GM10266 (cell line): ENCODE data around the gene NLRP11.
A peak's percentile ranks its signal among the peaks of the same experiment; 100 is the strongest.

ENCODE experiments used
- DNase-seq: peaks from one replicate; pipeline ENCODE4 v3.0.0; 2012; ENCODE audit errors: extremely low spot score
- TF ChIP-seq, protein P1 (sequence below): IDR thresholded peaks from 2 replicates; pipeline ENCODE4 v1.5.1; 2012; ENCODE audit warnings: mild to moderate bottlenecking, low read depth; ENCODE audit not compliant: control insufficient read depth, insufficient read depth; ENCODE audit errors: missing control alignments

NLRP11 gene

GRCh38 chr19:55830656-55831055 is 1.1 kb downstream of the NLRP11 start:
- DNase-seq: no peak
- TF ChIP-seq, protein P1, sequence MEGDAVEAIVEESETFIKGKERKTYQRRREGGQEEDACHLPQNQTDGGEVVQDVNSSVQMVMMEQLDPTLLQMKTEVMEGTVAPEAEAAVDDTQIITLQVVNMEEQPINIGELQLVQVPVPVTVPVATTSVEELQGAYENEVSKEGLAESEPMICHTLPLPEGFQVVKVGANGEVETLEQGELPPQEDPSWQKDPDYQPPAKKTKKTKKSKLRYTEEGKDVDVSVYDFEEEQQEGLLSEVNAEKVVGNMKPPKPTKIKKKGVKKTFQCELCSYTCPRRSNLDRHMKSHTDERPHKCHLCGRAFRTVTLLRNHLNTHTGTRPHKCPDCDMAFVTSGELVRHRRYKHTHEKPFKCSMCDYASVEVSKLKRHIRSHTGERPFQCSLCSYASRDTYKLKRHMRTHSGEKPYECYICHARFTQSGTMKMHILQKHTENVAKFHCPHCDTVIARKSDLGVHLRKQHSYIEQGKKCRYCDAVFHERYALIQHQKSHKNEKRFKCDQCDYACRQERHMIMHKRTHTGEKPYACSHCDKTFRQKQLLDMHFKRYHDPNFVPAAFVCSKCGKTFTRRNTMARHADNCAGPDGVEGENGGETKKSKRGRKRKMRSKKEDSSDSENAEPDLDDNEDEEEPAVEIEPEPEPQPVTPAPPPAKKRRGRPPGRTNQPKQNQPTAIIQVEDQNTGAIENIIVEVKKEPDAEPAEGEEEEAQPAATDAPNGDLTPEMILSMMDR: no peak

- DNase-seq: no peak
- TF ChIP-seq, protein P1: no peak
These were observed 11.8 kb downstream of the NLRP11 start for GRCh38 chr19:55820037-55820436.

GRCh38 chr19:55813906-55814305 is 17.9 kb downstream of the NLRP11 start:
- TF ChIP-seq, protein P1: no peak
- DNase-seq: no peak

- no peak for DNase-seq
- TF ChIP-seq, protein P1: no peak
These were observed 19.4 kb downstream of the NLRP11 start for GRCh38 chr19:55812449-55812848.

DNA sequence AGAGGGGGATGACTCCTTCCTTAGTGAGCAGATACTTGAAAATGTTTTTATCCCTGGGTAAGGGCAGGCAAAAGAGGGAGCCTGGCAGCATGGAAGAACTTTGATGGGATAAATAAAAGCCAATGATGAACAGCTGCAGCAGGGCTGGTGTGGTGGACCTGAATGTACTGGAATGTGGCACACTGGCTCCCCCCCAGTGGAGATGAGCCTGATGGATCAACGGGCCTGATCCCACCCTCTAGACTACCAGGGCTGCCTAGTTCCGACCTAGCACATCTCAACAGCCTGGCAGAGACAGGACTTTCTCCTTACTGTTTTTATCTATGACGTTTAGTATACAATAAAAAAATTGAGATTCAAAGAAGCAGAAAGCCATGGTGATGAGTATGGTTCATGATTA is 20.5 kb downstream of the NLRP11 start:
- no peak for DNase-seq
- TF ChIP-seq, protein P1: no peak

GRCh38 chr19:55809381-55810058 is 22.3 kb downstream of the NLRP11 start:
- DNase-seq: peak; percentile 59
- TF ChIP-seq, protein P1: no peak

GRCh38 chr19:55802281-55802680 is 29.5 kb downstream of the NLRP11 start:
- no peak for DNase-seq
- TF ChIP-seq, protein P1: no peak
